GM08714 (cell line): Measurements from ENCODE around the gene TNKS1BP1.

Source experiments
- H3K4me3 ChIP-seq: fragments of 200-500 bp; sonication (Bioruptor generic); 2 replicates; pipeline ENCODE4 v1.5.1; 2014; ENCODE audit warnings: mild to moderate bottlenecking, low read length, inconsistent platforms
- ZNF274 ChIP-seq: IDR thresholded peaks from 2 replicates; pipeline ENCODE4 v1.6.1; 2012; ENCODE audit warnings: mild to moderate bottlenecking, low read depth, low read length

The TNKS1BP1 gene

GRCh38 chr11:57269571-57270021 is 55.2 kb downstream of the TNKS1BP1 start:
- no peak overlapping the region for H3K4me3 ChIP-seq
- TF ChIP-seq ZNF274, result no peak

GRCh38 chr11:57266157-57266556 is 58.6 kb downstream of the TNKS1BP1 start:
- H3K4me3 ChIP-seq, result no peak overlapping the region
- no peak for TF ChIP-seq ZNF274

DNA sequence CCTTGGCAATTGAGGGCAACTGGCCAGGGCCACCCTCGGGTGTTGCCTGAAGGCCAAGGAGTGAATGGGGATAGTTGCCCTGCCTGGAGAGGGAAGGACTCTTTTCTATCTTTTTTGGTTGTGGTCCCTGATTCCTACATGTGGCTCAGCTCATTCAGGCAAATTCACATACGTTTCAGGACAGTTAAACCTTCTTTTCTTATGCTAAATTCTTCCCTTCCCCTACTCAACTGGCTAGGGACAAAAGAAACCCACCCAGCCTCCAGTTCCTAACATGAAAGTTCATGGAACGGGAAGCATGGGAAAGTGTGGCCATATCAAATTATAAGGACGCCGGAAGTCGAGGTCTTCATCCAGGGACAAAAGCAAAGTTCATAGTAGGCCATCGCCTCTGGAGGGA is 61.4 kb downstream of the TNKS1BP1 start:
- no peak for TF ChIP-seq ZNF274
- H3K4me3 ChIP-seq, result no peak overlapping the region

GRCh38 chr11:57262157-57262556 is 62.6 kb downstream of the TNKS1BP1 start:
- no peak overlapping the region for H3K4me3 ChIP-seq
- no peak for TF ChIP-seq ZNF274

DNA sequence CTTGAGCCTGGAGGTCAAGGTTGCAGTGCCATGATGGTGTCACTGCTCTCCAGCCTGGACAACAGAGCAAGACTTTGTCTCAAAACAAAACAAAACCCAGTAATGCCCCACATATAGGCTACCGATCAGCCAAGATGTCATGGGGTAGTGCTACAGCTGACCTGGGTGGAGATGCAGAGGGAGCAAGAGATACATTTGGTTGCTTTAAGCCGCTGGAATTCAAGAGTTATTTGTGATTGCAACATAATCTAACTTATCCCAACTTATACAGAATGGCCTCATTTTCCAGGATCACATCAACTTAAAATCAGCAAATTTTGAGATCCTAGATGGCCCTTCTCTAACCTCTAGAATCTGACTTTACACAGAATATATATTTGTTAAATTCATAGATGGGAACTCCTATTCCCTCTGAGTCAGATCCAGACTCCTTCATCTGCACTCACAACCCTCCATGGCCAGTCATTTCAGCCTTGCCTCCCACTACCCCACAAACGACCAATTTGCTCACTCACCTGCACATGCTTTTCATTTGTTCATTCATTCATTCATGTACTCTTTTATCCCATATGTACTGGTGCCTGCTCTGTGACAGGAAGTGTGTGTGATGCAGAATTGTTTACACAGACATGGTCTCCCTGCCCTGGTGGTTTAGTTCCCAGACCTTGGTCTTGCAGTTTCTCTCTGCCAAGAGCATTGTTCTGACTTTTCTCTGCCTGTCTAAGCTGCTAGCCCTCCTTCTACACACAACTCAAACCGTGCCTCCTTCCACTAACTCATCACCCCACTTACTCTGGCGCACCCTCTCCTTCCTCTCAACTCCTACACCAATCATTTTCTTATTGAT is 63.6 kb downstream of the TNKS1BP1 start:
- H3K4me3 ChIP-seq, result no peak overlapping the region
- TF ChIP-seq ZNF274, result no peak

GRCh38 chr11:57256119-57256518 is 68.6 kb downstream of the TNKS1BP1 start:
- no peak overlapping the region for H3K4me3 ChIP-seq
- no peak for TF ChIP-seq ZNF274

DNA sequence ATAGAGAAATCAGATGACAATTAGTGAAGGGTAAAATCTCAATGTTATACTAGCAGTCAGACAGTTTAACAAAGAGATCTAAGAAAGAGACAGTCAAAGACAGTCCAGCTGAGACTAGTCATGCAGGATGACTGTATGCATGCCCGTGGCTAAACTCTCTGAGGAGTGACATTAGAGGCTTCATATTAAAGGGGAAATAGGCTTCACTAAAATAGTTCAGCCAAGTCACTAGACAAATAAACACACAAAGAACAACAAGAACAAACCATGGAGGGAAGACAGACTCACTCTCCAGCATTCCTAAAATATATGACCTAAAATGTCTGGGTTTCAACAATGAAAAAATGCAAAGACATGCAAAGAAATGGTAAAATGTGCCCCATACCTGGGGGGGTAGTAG is 69.1 kb downstream of the TNKS1BP1 start:
- TF ChIP-seq ZNF274, result no peak
- no peak overlapping the region for H3K4me3 ChIP-seq

GRCh38 chr11:57254631-57255030 is 70.1 kb downstream of the TNKS1BP1 start:
- H3K4me3 ChIP-seq, result no peak overlapping the region
- no peak for TF ChIP-seq ZNF274

DNA sequence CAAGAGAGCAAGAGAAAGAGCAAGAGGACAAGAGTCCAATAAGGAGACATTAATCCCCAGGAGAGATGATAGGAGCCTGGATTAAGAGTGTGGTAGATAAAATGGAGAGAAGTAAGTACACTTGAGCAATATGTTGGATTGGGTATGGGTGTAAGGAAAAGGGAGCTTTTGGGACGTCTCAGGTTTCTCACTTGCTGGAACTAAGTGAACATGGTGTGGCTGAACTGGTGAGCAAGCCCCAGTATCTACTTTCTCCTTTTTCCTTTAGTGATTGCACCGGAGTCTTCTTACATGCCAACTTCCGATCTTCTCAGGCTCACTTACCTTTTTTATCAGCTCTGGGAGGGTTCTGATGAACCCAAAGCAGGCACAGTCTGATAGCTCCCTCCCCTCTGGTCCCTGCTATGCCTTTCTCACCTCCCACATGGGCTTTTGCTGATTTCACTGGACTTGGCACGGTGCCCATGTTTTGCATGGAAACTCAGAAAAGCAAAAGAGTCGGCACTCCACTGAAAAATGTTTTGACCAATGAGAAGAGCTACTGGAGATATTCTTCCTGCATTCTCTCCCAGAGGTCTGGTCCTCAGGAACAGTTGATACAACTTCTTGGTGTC is 73.2 kb downstream of the TNKS1BP1 start:
- no peak overlapping the region for H3K4me3 ChIP-seq
- TF ChIP-seq ZNF274, result no peak

GRCh38 chr11:57251037-57251436 is 73.7 kb downstream of the TNKS1BP1 start:
- no peak for TF ChIP-seq ZNF274

More at GRCh38 chr11:57251037-57251436, 73.7 kb downstream of the TNKS1BP1 start:
- H3K4me3 ChIP-seq, result no peak overlapping the region
